HL-60 (cell line): ENCODE results near the gene MAN2B1.

Experiments used
- DNase-seq, 2 experiments: peaks; one replicate each; pipeline ENCODE4 v3.0.0-alpha.2; 2010 to 2020; ENCODE audit warnings: low read depth in 1 of 2, low spot score in 1 of 2
- H3K27ac ChIP-seq: fragments of 250-450 bp; sonication (Bioruptor Pico); replicated peaks from 2 replicates; pipeline ENCODE4 v1.5.1; 2020; ENCODE audit warnings: mild to moderate bottlenecking, moderate library complexity
- H3K27me3 ChIP-seq: fragments of 250-450 bp; sonication (Bioruptor Pico); 2 replicates; pipeline ENCODE4 v1.5.1; 2021; ENCODE audit warnings: mild to moderate bottlenecking, moderate library complexity; ENCODE audit not compliant: insufficient read depth, poor library complexity, severe bottlenecking
- H3K4me3 ChIP-seq: replicated peaks from 2 replicates; pipeline ENCODE4 v1.5.1; 2011; ENCODE audit warnings: mild to moderate bottlenecking, control low read depth, low read length; ENCODE audit not compliant: insufficient read depth
- GABPA ChIP-seq: IDR thresholded peaks from 2 replicates; pipeline ENCODE4 v1.6.1; 2012; ENCODE audit warnings: low read depth
- POLR2AphosphoS5 ChIP-seq: IDR thresholded peaks from 2 replicates; pipeline ENCODE4 v1.6.1; 2012; ENCODE audit warnings: low read depth
- REST ChIP-seq: IDR thresholded peaks from 2 replicates; pipeline ENCODE4 v1.6.1; 2012; ENCODE audit warnings: low read depth; ENCODE audit not compliant: insufficient replicate concordance
- SPI1 ChIP-seq: IDR thresholded peaks from 2 replicates; pipeline ENCODE4 v1.6.1; 2012; ENCODE audit warnings: low read depth, mild to moderate bottlenecking, borderline replicate concordance
- TF ChIP-seq, protein P1 (sequence below): IDR thresholded peaks from one replicate; pipeline ENCODE4 v1.5.1; 2011; ENCODE audit warnings: low read length, control low read depth, inconsistent platforms; ENCODE audit not compliant: insufficient read depth

MAN2B1 gene

DNA sequence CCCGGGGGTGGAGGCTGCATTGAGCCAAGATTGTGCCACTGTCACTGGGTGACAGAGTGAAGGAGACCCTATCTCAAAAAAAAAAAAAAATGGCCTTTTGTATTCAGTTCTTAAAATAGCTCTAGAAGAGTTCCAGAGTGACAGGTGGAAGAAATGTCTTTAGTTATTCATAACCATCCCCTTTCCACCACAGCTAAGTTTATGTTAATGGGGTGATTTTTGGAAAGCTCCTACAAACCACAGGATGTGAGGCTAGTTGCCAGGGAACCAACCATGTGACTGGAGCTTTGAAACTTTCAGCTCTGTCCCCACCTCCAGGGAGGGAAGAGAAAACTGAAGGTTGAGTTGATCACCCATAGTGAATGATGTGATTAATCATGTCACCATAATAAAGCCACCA, 62.8 kb downstream of the MAN2B1 start:
- no peaks in the 10 kb centered on the region for H3K27me3 ChIP-seq
- H3K4me3 ChIP-seq: no peak overlapping the region
- DNase-seq: no peak
- H3K27ac ChIP-seq: no peak overlapping the region
- TF ChIP-seq POLR2AphosphoS5 (no peak), REST (no peak), SPI1 (no peak), GABPA (no peak)
- TF ChIP-seq, protein P1, sequence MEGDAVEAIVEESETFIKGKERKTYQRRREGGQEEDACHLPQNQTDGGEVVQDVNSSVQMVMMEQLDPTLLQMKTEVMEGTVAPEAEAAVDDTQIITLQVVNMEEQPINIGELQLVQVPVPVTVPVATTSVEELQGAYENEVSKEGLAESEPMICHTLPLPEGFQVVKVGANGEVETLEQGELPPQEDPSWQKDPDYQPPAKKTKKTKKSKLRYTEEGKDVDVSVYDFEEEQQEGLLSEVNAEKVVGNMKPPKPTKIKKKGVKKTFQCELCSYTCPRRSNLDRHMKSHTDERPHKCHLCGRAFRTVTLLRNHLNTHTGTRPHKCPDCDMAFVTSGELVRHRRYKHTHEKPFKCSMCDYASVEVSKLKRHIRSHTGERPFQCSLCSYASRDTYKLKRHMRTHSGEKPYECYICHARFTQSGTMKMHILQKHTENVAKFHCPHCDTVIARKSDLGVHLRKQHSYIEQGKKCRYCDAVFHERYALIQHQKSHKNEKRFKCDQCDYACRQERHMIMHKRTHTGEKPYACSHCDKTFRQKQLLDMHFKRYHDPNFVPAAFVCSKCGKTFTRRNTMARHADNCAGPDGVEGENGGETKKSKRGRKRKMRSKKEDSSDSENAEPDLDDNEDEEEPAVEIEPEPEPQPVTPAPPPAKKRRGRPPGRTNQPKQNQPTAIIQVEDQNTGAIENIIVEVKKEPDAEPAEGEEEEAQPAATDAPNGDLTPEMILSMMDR: no peak

GRCh38 chr19:12597594-12597993, 68.9 kb downstream of the MAN2B1 start:
- H3K4me3 ChIP-seq: no peak overlapping the region
- no peaks in the 10 kb centered on the region for H3K27me3 ChIP-seq
- DNase-seq: no peak
- TF ChIP-seq, protein P1: no peak
- TF ChIP-seq POLR2AphosphoS5 (no peak), GABPA (no peak), SPI1 (no peak), REST (no peak)
- H3K27ac ChIP-seq: no peak overlapping the region

DNA sequence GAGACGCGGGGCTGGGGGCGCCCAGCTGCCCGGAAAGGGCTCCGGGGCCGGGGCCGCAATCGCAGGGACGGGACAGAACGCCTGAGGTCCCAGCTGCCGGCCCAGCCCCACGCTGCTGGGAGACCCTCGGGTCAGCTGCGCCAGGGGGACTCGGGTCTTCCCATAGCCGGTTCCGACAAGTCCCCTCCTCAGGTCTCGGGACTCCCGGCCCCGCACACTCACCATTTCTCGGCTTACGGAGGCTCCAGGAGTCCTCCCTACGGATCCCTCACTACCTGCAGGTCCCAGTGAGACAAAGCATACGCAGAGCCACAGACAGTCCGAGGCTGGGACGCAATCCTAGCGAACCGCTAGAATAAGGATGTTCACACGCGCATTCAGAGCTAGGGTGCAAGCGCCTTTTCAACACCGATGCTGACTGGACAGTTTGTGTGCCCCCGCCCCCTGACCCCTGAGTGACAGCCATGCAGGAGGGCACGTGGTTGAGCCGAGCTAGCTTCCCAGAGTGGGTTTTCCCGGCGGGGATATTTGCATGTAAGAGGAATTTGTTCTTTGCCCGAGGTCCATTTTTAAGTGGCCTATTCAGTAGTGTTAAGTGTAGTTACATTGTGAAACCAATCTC, 69.5 kb downstream of the MAN2B1 start:
- TF ChIP-seq POLR2AphosphoS5: no peak
- TF ChIP-seq GABPA: no peak
- no peak for TF ChIP-seq REST
- TF ChIP-seq, protein P1: no peak
- no peak overlapping the region for H3K4me3 ChIP-seq
- H3K27ac ChIP-seq: no peak overlapping the region
- no peak for DNase-seq
- H3K27me3 ChIP-seq: no peaks in the 10 kb centered on the region
